ENCODE measurements around the gene CAMK1D. TPM values are rescaled to one million over a fixed set of nuclear protein-coding genes. Genes with fewer than 3 reads are reported as not detected.

Gene CAMK1D
- total and polyA plus RNA-seq, 10 of the 15 experiments (the other 5 are each of a cell fraction or from before 2014, with no cell fraction given) = 2.1 to 35.5 (median 14.7) TPM

- Histone ChIP-seq H3K27ac (ENCODE audit: control insufficient read depth, insufficient read depth) (no peak overlapping the region), H3K4me3 (no peak overlapping the region), H3K27me3 (replicated peaks in 1 of 2; ENCODE audit: control insufficient read depth in 2 of 2, insufficient read depth in 2 of 2, low read length in 1 of 2) (no peaks in the 10 kb centered on the region), H2AFZ (ENCODE audit: control insufficient read depth, low read depth, low read length) (no peak overlapping the region), H3K9ac (ENCODE audit: control insufficient read depth, insufficient read depth, low read length) (no peak overlapping the region), H3K36me3 (ENCODE audit: control insufficient read depth in 2 of 2, insufficient read depth in 2 of 2, low read length in 1 of 2) (no peaks in the 10 kb centered on the region), H4K20me1 (ENCODE audit: control insufficient read depth, insufficient read depth) (no peaks in the 10 kb centered on the region), H3K4me1 (ENCODE audit: control insufficient read depth, insufficient read depth, low read length) (no peaks in the 10 kb centered on the region), H3K79me2 (ENCODE audit: control insufficient read depth, insufficient read depth, low read length) (no peaks in the 10 kb centered on the region), H3K9me3 (replicated peaks; ENCODE audit: control insufficient read depth, insufficient read depth, low read length) (no peaks in the 10 kb centered on the region; the same call in 2 of the 3 replicates), H3K4me2 (ENCODE audit: control insufficient read depth, insufficient read depth) (no peak overlapping the region)
- DNase-seq (ENCODE audit: low read depth, low spot score) (no peak), FAIRE-seq (no peak), ATAC-seq (no peak)
- ChIA-PET SMC1A (ENCODE audit: uncharacterized antibody, unreplicated experiment) (no interaction called here), RAD21 (ENCODE audit: unreplicated experiment) (no interaction called here), POLR2A (no interaction called here), CTCF (no interaction called here)
- in situ Hi-C loops (cut with MboI) (no loop called here), intact Hi-C loops (cut with micrococcal nuclease; ENCODE audit: unreplicated experiment) (no loop called here)
- no peak for TF ChIP-seq SREBF2 (IDR thresholded peaks at IDR 0.05; ENCODE audit: low read length)
- TF ChIP-seq MYC (IDR thresholded peaks at IDR 0.05; ENCODE audit: insufficient read depth, insufficient read length, insufficient replicate concordance, low read length, severe bottlenecking) = no peak
- TF ChIP-seq SIN3A (IDR thresholded peaks at IDR 0.05; ENCODE audit: low read depth, low read length) = no peak
- TF ChIP-seq EZH2 (IDR thresholded peaks at IDR 0.05; ENCODE audit: borderline replicate concordance, control insufficient read depth, low read depth, low read length) = no peak
- no peak for TF ChIP-seq JUNB (IDR thresholded peaks at IDR 0.05)
- no peak for TF ChIP-seq EGR1 (IDR thresholded peaks at IDR 0.05; ENCODE audit: borderline replicate concordance in 1 of 2, low read depth in 2 of 2, low read length in 2 of 2)
- TF ChIP-seq NFYB (IDR thresholded peaks at IDR 0.05; ENCODE audit: insufficient read depth, low read depth, low read length) = no peak
- no peak for TF ChIP-seq STAT3 (IDR thresholded peaks at IDR 0.05; ENCODE audit: low read depth, low read length)
- no peak for TF ChIP-seq MYB (IDR thresholded peaks at IDR 0.05; ENCODE audit: borderline replicate concordance, low read depth, low read length)
- TF ChIP-seq RAD21 (IDR thresholded peaks at IDR 0.05; ENCODE audit: insufficient read depth, low read depth, low read length) = no peak
- no peak for TF ChIP-seq MEF2A (IDR thresholded peaks at IDR 0.05; ENCODE audit: insufficient read depth, low read depth, low read length)
- TF ChIP-seq DPF2 (IDR thresholded peaks at IDR 0.05) = no peak
- no peak for TF ChIP-seq NR2C2 (IDR thresholded peaks at IDR 0.05; ENCODE audit: borderline replicate concordance, control insufficient read depth, insufficient read length, low read depth)
- no peak for TF ChIP-seq ZNF274 (IDR thresholded peaks at IDR 0.05; ENCODE audit: insufficient read depth, insufficient read length)
- no peak for TF ChIP-seq E4F1 (IDR thresholded peaks at IDR 0.05; ENCODE audit: borderline replicate concordance, partially characterized antibody)
- TF ChIP-seq, protein P1, sequence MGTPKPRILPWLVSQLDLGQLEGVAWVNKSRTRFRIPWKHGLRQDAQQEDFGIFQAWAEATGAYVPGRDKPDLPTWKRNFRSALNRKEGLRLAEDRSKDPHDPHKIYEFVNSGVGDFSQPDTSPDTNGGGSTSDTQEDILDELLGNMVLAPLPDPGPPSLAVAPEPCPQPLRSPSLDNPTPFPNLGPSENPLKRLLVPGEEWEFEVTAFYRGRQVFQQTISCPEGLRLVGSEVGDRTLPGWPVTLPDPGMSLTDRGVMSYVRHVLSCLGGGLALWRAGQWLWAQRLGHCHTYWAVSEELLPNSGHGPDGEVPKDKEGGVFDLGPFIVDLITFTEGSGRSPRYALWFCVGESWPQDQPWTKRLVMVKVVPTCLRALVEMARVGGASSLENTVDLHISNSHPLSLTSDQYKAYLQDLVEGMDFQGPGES (IDR thresholded peaks at IDR 0.05) = no peak
- TF ChIP-seq HDAC2 (IDR thresholded peaks at IDR 0.05) = no peak
- TF ChIP-seq ESRRA (IDR thresholded peaks at IDR 0.05; ENCODE audit: low read length) = no peak
- no peak for TF ChIP-seq ZNF217 (IDR thresholded peaks at IDR 0.05)
- 53% methylated on average over 6 of the region's 7 CpGs for WGBS (ENCODE audit: insufficient coverage, insufficient replicate concordance, low lambda C conversion rate, missing lambda C conversion rate)
- no TSS peak for BruUV-seq (replicated peaks)
Measured at GRCh38 chr10:12568391-12569009, 219.2 kb downstream of the CAMK1D start.

Measured in GM12878 (cell line).